DOHH2 (cell line): ENCODE data around the gene TDO2.

Experiments
- EZH2phosphoT487 ChIP-seq: fragments of 200-600 bp; sonication (generic); IDR thresholded peaks from 2 replicates; pipeline ENCODE4 v1.6.1; 2017; ENCODE audit warnings: borderline replicate concordance, mild to moderate bottlenecking, antibody characterized with exemption, low read length, moderate library complexity, mixed read lengths
- TF ChIP-seq, protein P1 (sequence below): fragments of 200-600 bp; sonication (generic); IDR thresholded peaks from one replicate; pipeline ENCODE4 v1.5.1; 2014; ENCODE audit warnings: antibody characterized with exemption, mild to moderate bottlenecking, low read depth, low read length; ENCODE audit not compliant: poor library complexity, severe bottlenecking

DNA sequence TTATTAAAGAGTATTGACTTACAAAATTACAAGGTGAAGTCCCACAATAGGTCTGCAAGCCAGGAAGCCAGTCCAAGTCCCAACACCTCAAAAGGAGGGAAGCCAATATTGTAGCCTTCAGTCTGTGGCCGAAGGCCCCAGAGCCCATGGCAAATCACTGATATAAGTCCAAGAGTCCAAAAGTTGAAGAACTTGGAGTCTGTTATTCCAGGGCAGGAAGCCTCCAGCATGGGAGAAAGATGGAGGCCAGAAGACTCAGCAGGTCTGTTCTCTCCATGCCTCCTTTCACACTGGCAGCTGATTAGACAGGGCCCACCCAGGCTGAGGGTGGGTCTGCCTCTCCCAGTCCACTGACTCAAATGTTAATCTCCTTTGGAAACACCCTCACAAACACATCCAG, 18.1 kb downstream of the TDO2 start:
- TF ChIP-seq, protein P1, sequence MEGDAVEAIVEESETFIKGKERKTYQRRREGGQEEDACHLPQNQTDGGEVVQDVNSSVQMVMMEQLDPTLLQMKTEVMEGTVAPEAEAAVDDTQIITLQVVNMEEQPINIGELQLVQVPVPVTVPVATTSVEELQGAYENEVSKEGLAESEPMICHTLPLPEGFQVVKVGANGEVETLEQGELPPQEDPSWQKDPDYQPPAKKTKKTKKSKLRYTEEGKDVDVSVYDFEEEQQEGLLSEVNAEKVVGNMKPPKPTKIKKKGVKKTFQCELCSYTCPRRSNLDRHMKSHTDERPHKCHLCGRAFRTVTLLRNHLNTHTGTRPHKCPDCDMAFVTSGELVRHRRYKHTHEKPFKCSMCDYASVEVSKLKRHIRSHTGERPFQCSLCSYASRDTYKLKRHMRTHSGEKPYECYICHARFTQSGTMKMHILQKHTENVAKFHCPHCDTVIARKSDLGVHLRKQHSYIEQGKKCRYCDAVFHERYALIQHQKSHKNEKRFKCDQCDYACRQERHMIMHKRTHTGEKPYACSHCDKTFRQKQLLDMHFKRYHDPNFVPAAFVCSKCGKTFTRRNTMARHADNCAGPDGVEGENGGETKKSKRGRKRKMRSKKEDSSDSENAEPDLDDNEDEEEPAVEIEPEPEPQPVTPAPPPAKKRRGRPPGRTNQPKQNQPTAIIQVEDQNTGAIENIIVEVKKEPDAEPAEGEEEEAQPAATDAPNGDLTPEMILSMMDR, result no peak
- no peak for TF ChIP-seq EZH2phosphoT487
